GM12864 (cell line): ENCODE measurements around the gene ZNF132.
A peak's percentile ranks its signal among the peaks of the same experiment; 100 is the strongest.

ENCODE experiments used
- DNase-seq: peaks from one replicate; pipeline ENCODE4 v3.0.0-alpha.2; 2011; ENCODE audit warnings: low read depth
- H3K4me3 ChIP-seq: 2 replicates; pipeline ENCODE4 v1.5.1; 2011; ENCODE audit warnings: mild to moderate bottlenecking, low read depth, low read length, control low read depth
- TF ChIP-seq, protein P1 (sequence below): IDR thresholded peaks from 2 replicates; pipeline ENCODE4 v1.5.1; 2011; ENCODE audit warnings: low read depth, mild to moderate bottlenecking, moderate library complexity, low read length, control low read depth, inconsistent platforms; ENCODE audit errors: missing control alignments

The ZNF132 gene

DNA sequence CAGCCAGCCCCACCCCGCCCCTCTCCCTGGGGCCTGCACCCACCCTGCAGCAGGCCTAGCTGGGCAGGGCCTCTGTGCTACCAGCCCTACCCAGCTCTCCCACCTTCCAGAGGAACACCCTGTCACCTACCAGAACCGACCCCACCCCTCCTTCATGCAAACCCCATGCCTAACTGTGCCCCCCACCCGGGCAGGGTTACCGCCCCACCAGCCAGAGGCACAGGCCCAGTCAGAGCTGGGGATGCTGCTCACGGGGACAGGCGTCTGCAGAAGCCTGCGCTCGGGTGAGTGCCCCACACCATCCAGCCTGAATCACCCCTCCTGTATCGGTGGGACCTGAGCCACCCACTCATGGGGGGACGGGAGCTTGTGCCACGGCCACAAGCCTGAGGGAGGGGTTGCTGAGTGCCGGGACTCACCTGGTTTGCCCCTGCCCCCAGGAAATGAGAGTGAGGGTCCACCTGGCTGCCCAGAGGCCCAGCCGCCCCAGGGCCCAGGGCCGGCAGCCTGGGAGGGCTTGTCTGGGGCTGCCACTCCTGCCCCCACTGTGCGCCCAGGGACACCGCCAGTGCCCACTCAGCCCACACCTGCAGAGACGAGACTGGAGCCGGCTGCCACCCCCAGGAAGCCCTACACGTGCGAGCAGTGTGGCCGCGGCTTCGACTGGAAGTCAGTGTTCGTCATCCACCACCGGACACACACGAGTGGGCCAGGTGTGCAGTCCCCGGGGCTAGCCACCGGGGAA, 40.0 kb upstream of the ZNF132 start:
- TF ChIP-seq, protein P1, sequence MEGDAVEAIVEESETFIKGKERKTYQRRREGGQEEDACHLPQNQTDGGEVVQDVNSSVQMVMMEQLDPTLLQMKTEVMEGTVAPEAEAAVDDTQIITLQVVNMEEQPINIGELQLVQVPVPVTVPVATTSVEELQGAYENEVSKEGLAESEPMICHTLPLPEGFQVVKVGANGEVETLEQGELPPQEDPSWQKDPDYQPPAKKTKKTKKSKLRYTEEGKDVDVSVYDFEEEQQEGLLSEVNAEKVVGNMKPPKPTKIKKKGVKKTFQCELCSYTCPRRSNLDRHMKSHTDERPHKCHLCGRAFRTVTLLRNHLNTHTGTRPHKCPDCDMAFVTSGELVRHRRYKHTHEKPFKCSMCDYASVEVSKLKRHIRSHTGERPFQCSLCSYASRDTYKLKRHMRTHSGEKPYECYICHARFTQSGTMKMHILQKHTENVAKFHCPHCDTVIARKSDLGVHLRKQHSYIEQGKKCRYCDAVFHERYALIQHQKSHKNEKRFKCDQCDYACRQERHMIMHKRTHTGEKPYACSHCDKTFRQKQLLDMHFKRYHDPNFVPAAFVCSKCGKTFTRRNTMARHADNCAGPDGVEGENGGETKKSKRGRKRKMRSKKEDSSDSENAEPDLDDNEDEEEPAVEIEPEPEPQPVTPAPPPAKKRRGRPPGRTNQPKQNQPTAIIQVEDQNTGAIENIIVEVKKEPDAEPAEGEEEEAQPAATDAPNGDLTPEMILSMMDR = no peak
- no peak for DNase-seq

DNA sequence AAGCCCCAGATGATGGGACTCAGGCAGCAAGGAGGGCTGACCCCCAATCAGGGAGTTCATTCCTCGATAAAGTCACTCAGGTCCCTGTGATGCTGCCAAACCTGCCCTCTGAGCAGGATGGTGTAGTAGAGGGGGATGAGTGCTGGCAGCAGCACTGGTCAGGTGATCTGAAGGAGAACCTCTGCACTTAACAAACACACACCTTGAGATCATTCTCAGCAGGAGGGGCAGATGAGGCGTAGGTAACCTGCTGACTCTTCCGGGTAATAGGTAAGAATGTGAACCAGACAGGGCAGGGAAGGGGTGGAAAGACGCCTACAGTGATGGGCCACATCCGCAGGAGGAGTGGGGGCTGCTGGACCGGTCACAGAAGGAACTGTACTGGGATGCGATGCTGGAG, 39.4 kb upstream of the ZNF132 start:
- TF ChIP-seq, protein P1 = no peak
- H3K4me3 ChIP-seq = no peak overlapping the region
- no peak for DNase-seq

More for the DNA sequence above, 40.0 kb upstream of the ZNF132 start:
- no peak overlapping the region for H3K4me3 ChIP-seq

DNA sequence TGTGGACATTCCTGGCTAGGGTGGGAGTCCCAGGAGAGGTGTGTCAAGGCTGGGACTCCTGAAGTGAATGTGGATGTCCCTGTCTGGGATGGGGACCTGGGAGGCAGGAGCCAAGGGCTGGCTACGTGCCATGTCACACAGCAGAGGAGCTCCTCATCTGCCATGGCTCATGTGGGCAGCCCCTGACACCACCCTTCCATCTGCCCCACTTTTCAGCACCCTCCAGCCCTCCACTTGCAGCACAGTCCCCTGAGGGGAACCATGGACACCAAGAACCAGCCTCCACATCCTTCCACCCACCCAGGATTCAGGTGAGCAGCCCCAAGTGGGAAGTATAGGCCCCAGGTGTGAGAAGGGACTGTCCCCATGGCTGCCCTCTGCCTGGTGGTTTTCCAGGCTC, 37.9 kb upstream of the ZNF132 start:
- no peak overlapping the region for H3K4me3 ChIP-seq
- TF ChIP-seq, protein P1 = no peak
- DNase-seq = no peak

DNA sequence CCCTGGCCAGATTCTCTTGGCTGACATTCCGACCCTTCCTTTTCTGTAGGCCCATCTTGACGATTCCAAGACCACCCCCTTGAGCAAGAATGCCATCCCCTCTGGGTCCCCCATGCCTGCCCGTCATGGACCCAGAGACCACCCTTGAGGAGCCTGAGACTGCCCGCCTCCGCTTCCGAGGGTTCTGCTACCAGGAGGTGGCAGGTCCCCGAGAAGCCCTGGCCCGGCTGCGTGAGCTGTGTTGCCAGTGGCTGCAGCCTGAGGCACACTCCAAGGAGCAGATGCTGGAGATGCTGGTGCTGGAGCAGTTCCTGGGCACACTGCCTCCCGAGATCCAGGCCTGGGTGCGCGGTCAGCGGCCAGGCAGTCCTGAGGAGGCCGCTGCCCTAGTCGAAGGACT, 37.2 kb upstream of the ZNF132 start:
- no peak for DNase-seq
- TF ChIP-seq, protein P1 = no peak
- H3K4me3 ChIP-seq = peak overlapping the region; percentile 80; the same call in 1 of the 2 replicates

DNA sequence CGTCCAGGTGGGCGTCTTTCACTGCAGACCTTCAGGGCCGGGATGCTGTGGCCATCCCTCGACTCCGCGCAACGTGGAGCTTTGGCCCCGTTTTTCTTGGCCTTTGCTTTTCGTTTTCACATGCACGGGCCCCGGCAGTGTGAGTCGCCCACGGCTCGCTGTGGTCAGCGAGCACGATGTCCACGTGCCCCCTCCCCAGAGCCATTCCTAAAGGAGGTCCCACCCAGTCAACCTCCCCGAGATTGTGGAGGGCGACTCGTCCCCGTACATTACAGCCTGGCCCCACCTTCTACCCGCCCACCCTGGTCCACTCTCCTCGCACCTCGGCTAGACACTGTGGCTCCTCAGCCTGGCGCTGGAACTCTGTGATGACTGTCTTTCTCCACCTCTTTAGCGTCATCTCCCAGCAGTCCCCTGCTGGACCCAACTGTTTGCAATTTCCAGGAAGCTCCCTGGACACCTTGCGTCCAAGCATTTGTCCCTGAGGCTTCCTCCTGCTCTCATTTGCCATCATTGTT, 36.6 kb upstream of the ZNF132 start:
- TF ChIP-seq, protein P1 = no peak
- DNase-seq = no peak
- peak overlapping the region; percentile 80 for H3K4me3 ChIP-seq

DNA sequence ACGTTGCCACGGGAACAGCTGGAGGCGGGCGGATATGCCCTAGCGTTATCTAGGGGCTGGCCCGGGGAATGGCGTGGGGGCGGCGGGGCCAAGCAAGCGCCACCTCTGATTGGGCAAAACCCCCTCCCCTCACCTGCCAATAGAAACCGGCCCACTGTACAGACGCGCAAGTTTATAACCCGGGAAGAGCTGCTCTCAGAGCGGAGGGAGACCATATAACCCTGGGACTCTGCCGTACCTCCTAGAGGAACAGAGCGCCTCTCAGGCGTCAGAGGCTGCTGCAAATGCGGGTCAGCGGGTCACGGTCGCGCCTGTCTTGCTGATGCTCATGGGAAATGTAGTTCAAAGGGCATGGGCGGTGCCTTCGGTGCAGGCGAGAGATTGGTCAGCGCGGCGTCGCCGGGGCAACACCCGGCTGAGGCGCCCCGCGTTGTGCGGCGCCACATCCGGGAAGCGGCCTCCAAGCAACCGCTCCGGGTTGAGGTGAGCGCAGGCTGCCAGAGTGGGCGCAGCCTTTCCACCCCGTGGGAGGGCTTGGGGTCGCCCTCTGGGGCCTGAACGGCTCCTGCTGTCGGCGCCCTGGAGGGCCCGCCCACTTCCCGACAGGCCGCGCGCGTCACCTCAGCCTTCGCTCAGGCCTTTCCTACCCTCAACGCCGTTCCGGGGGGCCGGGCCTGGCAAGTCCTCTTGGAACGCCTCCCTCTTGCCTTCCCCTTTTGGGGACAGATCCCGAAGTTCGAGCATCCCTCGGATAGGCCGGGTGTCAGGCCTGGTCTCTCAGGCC, 36.0 kb upstream of the ZNF132 start, which contains the start of gene ZNF446:
Gene ZNF446, plus strand, starts transcription at position 639 of the 784 bp plus-strand sequence. CDS start 867 bp downstream, outside the sequence.
- TF ChIP-seq, protein P1 = peak; percentile 5
- DNase-seq = peak; percentile 93
- peak within 1 kb of the TSS; percentile 80 for H3K4me3 ChIP-seq
